Activated CD8-positive, alpha-beta memory T cell treated with anti-CD3 and anti-CD28 coated beads, Interleukin-2, amount 50 U/mL, for 1 hour (primary cell): ENCODE results near the gene STX7.

ENCODE experiments used
- DNase-seq: peaks from one replicate; pipeline ENCODE4 v3.0.0-alpha.2; 2020; ENCODE audit errors: extremely low read depth

Gene STX7

DNA sequence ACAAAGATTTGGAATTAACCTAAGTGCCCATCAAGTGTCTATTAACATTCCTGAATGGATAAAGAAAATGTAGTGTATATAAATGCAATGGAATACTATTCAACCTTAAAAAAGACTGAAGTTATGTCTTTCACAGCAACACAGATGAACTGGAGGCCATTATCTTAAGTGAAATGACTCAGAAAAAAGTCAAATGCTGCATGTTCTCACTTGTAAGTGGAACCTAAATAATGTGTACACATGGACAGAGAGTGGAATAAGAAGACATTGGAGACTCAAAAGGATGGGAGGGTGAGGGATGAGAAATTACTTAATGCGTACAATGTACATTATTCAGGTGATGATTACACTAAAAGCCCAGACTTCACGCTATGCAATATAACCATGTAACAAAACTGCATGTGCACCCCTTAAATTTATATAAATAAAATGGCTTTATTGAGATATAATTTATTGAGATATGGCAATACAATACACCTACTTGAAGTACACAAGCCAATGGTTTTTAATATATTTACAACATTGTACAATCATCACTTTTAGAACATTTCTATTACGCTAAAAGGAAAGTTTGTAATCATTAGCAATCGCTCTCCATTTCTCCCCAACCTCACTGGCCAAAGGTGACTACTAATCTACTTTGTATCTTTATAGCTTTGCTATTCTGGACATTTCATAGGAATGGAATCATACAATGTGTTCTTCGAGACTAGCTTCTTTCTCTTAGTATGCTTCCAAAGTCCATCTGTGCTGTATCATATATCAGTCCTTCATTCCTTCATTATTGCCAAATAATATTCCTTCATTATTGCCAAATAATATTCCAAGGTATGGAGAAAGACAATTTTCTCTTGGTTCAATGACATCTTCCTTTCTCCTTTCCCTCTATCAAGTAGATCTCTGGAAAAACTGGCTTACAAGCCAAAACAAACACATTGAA lies 5.8 kb downstream of the STX7 start:
- no peak for DNase-seq

DNA sequence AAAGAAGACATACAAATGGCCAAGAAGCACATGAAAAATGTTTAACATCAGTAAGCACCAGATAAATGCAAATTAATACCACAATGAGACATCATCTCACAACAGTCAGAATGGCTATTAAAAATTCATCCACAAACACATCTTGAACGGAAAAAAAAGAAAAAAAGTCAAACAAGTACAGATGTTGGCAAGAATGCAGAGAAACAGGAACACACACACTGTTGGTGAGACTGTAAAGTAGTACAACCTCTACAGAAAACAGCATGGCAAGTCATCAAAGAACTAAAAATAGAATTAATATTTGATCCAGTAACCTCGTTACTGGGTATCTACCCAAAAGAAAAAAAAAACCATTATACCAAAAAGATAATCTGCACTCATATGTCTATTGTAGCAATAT lies 6.5 kb downstream of the STX7 start:
- DNase-seq, result no peak

DNA sequence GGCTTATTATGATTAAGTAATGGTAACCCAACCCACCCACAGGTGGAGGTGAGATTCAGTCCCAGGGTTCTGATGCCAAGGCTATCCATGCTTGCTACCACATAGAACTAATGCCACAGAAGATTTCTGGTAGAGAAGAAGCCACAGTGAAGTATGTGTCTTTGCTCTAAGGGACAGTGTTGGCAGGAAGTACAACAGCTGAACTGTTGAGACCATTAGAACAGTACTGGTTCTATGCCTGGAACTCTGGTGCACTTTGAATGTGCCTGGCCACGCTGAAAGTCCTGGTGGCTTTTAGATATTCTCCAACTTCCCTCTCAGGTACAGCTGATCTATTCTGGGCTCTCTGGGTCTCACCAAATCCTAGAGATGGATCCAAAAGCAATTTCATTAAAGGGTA lies 7.8 kb downstream of the STX7 start:
- no peak for DNase-seq

DNA sequence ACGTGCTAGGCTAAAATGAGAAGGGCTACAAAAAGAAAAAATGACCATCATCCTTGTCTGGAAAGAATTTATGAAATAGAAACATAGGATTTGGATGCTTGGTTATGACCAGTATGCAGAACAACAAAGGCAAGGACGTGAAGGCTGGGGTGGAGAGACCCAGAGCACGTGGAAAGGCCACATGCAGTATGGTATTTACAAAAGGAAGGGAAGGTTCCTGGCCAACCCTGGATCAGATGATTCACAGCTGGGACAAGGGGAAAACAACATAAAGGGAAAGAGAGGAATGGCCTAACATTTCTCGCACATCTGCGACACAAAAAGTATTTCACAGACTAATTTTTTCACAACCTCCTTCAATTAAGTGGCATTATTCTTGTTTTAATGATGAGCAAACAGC lies 8.2 kb downstream of the STX7 start:
- no peak for DNase-seq

DNA sequence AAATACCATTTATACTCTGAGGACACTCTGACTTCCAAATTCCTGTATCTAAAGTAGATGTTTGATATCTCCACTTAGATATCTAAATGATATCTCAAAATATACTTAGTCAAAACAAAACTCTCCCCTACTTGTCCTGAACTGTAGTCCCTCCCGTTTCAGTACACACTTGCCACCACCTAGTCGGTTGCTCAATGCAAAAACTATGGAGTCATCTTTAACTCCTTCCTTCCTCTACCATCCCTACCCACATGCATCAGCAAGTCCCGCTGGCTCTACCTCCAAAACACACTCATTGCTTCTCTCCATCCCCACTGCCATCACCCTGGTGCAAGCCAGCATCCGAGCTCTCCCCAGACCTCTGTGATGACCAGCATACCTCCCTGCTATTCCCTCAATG lies 13.2 kb downstream of the STX7 start:
- no peak for DNase-seq

DNA sequence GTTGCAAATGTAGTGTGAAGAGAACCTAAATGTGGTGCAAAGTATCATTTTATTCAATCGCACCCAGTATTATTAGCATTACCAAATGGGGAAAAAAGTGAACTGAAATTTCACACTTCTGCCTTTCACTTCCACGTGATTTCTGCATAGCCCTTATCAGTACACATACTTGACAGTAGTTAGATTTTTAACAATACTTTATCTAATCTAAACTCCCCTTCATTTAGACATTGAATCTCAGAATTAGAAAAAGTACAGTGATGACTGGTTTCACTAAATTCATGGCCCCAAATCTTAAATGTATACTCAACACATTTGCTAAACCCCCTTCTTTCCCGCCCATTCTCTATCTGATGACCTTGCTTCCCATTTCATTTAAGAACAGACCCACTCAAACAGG lies 14.3 kb downstream of the STX7 start:
- no peak for DNase-seq

DNA sequence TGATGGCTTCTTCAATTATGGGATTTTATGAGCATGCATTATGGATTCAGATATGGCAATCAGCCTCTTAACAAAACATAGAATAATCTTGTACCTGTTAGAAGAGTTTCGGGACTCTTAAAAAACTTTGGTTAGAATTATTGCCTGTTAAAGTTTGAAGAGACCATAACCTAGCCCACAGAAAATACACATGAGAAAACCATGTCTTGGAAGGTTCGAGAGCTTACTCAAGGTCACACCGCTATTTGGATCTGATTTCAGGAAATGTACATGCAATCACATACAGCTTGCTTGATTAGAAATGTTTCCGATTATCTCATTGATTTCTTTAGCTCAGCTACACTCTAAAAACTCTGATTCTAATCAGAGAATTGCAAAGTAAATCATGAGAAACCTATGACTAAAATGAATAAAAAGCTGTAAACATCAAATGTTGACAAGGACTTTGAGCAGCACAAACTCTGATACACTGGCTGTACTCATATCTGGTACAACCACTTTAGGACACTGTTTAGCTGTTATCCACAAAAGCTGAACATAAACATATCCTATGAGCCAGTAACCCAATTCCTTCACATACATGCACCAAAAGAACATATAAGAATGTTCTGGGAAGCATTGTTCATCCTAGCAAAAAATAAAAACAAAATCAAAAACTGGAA lies 16.3 kb downstream of the STX7 start:
- DNase-seq, result no peak

DNA sequence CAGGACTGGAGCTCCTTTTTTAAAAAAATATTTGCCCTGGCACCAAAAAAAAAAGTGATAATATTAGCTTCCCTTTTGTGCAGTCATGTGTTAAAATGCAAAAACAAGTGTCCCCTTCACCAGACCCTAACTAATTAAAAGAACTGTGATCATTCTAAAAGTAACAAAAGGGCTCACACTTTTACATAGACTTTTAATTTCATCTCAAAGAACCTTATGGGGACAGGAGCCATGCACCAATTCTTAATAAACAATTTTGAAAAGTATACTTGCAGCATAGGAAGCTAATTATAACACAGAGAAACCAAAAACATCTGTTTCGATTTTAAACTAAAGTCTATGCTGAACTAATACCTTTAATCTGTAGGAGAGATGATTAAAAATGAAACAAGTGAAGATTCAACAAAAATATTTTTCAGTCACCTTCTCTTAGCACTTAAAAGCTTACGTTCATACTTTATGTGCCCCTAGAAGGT lies 17.3 kb downstream of the STX7 start:
- no peak for DNase-seq

DNA sequence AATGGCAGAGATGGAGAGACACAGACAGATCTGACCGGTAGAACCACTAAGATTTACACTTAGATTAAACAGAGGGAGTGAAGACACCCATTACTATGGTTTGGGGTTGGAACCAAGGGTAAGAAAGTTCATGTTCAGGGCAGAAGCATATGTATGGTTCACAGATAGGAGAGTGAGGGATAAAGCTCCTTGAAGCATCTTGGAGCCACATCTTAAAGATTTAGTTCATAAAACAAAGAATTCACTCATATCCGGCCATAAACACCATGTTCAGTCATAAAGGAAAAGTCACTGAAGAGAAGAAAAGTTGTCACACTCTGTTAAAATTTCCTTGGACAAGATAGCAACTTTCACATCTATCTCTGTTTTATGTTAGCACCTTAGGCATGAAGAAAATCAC lies 18.0 kb downstream of the STX7 start:
- DNase-seq, result no peak

DNA sequence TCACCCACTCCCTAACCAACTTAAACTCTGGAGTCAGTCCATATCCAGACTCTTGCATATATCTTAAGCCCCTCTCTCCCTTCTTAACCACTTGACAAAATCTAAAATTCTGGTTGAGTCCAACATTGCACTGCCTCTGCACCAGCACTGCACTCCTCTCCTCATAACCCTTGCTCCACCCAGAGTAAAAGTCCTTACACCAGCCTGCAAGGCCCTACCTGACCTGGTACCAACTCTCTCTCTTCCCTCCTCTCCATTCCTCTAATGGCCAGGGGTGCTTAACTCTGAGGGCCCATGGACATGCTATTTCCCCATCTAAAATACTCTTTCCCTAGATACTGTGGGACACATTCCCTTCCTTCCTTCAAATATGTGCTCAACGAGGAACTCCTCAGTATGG lies 21.0 kb downstream of the STX7 start:
- no peak for DNase-seq

DNA sequence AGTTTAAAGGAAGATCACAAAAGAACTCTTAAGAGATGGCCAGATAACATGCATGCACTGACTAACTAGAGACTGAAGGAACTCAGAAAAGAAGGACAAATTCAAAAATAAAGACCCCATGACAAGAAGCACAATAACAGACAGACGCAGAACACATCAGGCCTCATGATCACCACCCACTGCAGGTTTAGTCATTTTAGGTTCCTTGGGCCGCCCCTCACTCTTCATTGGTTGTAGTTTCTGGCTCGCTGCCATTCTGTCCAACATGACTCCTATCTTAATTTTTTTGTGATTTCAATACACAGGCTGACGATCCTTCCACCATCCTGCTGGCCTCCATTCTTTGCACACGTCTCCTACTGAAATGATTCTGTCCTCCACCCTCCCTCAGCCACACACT lies 21.6 kb downstream of the STX7 start:
- DNase-seq, result no peak

DNA sequence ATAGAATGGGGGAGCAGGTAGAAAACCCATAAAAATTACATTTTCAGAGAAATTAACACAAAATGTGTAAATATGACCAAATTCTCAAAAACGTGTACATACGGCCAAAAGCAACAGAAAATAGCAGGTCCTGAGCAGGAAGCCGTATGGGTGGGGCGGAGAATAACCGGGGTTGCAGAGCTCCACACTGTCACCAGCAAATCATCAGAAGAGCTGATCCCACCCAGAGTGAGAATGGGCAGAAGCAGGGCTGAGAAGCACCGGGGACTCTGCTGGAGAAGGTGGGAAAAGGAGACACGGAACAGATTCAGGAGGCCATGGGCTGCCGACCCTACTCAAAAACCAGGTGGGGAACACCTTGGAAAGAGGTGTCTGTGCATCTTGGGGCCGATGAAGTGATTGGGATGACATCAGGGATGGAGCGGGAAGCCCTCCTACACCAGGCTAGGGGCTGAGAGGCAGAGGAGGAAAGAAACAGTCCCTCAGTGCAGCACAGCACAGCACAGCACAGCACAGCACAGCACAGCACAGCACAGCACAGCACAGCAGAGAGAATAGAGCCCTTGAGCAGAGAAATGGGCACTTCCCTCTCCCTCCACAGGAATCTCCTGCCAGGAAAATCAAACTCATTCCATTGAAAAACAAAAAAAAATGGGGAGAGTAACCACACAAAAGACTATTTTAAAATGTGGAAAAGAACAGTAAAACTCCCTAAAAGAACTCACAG lies 22.3 kb downstream of the STX7 start:
- no peak for DNase-seq

DNA sequence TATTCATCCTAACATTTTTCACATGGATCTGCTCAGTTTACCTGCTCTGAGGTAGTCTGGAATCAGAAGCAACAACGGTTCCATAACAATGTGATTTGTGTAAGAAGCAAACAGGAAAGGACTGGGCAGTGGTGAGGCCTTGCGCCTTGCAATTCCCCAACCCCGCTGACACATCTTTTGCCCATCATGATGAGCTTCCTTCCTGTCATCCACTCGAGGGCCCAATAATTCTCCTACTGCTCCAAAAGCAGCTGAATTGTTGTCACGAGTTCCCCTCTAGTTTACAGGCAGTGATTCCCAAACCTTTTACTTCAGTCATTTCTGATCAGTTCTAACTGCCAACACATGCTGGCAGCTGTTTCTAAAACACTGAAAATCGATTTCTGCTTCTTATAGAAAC lies 22.9 kb downstream of the STX7 start:
- DNase-seq, result no peak

DNA sequence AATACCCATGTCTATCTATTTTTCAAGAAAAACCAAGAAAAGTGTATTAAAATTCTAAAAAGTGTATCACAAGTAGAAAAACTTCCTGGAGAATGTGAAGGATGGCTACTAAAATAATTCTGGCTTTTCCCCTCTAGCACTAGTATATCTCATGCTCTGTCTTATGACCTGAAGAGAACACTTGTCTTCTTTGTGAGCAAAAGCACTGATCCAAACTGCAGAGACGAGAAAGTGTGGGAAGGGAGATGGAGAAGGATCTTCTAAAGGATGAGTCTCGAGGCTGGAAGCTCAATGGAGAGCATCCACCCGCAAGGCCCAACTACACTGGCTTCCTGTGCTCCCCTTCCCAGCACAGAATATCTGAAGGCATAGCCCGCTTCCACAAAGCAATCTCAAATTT lies 23.5 kb downstream of the STX7 start:
- no peak for DNase-seq

DNA sequence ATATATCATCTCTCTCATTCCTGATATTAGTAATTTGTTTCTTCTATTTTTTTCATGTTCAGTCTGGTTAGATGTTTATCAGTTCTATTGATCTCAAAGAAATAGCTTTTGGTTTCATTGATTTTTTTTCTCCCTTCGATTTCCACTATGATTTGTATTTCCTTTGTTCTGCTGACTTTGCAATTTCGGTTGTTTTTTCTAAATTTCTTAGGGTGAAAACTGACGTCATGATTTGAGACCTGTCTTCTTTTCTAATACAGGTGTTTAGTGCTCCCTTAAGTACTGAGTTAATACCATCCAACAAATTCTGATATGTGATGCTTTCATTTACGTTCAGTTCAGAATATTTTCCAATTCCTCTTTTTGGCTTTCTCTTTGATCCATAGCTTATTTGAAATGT lies 25.2 kb downstream of the STX7 start:
- no peak for DNase-seq

DNA sequence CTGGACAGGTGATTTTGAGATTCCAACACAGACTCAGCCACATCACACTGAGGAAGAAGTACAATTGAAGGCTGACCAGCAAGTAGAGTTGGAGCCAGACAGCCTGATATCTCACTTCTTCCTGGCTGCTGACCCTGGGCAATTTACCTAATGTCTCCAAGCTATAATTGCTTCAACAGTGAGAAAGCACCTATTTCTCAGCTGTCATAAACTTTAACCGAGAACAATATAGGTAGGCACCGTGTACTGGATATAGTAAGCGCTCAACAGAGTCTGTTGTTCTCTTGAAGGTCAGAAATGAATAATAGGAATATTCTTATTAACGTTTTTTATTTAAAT lies 28.3 kb downstream of the STX7 start:
- no peak for DNase-seq

DNA sequence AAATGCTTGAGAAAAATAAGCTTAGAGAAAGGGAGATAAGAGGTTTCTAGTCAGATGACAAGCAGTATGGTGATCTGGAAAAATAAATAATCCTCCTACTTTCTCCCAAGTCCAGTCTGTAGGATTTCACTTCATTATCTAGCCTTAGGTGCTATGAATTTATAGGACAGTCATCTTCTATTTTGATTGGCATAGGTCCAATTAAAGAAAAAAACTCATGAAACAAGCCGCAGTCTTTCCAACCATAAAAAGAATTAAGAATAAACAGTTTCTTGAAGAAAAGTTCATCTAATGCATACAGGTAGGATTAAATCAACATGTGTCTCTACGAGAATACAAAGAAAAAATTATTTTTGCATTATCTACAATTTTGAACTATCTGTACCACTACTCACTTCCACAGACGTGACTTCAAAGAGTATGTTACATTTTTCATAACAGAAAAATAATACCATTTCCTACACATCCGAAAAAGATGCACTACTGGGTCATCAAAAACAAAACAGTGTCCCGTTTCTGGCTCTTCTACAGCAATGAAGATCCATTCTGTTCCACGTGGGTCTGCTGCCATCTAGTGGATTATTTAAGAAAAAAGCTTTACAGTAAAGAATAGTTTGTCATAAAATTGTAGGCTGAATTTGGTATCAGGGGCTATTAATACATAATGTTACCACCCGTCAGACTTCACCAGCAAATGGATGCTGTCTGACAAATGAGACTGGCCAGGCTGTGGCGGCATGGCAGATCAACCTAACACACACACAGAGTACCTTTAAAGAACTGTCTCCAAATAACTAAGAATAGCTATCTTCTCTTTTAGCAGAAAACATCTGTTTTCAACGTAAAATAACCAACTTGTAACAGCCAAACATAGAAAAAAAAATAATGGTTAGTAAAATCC lies 28.9 kb downstream of the STX7 start:
- peak; percentile 11 for DNase-seq

DNA sequence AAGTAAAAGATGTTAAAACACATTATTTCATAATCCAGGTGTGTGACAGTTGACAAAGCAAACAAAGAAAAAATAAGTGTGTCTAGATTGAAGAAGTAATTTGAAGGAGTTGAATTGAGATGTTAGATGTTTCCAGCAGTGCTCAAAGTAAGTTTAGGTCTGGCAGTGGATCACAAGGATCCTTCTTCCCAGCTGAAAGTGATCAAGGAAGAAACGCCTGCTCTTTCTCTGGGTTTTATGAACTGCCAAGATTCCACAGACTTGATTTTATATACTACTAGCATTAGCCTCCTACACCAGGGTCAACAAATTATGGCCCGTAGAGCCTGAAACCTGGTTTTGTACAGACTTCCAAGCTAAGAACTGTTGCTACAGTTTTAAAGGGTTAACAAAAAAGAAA lies 30.3 kb downstream of the STX7 start:
- DNase-seq, result no peak

DNA sequence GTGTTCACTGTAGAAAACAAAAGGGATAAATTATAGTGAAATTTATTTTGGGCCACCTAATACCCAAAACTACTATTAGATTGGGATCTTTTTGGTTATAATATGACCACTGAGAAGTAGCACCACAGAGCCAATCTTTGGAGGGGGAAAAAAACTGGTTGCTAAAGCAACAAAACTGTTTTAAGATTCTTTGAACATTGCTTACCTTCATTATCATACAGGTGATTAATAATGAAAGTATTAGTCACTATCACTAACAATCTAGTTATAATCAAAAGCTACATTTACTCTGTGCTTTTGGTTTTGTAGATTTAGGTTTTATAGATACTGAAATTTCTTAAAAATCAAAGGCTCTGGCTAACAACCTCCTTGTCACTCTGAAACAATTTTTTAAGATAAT lies 31.7 kb downstream of the STX7 start:
- no peak for DNase-seq

DNA sequence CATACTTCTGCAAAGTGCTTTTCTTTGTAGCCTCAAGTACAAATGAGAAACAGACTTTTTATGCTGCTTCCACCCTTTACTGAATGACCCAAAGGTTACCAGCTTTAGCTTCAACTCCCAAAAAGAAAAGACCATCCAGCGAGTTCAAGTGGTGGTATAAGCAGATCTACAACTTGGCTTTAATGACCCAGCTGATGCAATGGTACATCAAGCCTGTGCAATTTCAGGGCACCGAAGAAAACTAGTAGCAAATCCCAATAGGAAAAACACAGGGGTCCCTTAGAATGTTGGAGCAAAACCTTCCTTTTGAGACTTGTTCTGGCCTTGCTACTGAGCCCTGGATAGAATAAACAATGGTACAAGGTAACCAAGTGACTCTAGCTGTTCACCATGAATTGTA lies 33.8 kb downstream of the STX7 start:
- no peak for DNase-seq

DNA sequence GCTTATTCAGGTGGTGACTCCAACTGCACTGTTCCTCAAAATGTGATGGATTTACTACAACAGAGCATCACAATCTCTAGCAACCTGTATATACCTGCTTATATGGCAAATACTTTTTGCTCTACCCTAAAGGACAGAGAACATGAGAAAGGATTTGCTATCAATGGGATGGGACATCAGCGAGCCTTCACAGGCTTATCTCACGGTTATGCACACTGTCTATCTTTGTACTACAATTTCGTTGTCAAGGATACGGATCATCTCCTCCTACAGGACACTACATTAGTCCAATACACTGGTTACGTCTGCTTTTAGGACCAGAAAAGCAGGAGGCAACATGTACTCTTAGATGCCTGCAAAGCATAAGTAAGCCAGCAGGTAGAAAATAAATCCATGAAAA lies 34.2 kb downstream of the STX7 start:
- DNase-seq, result no peak

DNA sequence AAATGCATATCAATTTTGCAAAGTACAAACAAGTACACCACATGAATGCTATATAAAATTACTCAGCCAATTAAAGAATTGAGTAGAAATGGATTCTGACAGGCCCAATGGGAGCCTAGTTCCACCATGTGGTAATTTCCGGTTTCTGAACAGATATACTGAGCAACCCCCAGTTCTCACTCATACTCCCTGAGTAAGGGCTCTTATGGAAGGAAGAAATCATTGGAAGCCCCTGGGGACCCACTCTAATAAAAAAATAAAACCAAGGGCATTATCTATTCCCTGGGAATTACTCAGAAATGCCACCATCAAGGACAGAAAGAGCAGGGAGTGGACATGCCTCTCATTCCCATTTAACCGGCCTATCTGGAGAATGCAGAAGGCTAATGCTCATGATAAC lies 34.6 kb downstream of the STX7 start:
- DNase-seq, result no peak
